Measurements from ENCODE around the gene ODAD2. TPM values are rescaled to one million over a fixed set of nuclear protein-coding genes. Genes with fewer than 3 reads are reported as not detected.
"Not testable (repeated sequence)": the region's sequence is repeated elsewhere in the genome, so short reads cannot be mapped to it uniquely, and the experiment has no call there.

ODAD2 gene
- total and polyA plus RNA-seq, 2 donors (not counting 1 experiment from before 2014, with no cell fraction given), result not detected

- peak overlapping the region; percentile 79 for H2AFZ ChIP-seq (ENCODE audit: insufficient read depth, low read depth, low read length, poor library complexity, severe bottlenecking)
- WGBS (ENCODE audit: insufficient coverage), result 100% methylated on average over 2 of the region's 6 CpGs
- Mint-ChIP-seq H3K27ac (no peak overlapping the region), H3K4me1 (peaks cover 12% of the 10 kb centered on the region), H3K27me3 (no peaks in the 10 kb centered on the region), H3K9me3 (ENCODE audit: insufficient read depth) (no peaks in the 10 kb centered on the region), H3K4me3 (peak overlapping the region; percentile 8)
- intact Hi-C loops (cut with micrococcal nuclease), result no loop called here
- H3K27me3 ChIP-seq (replicated peaks in 1 of 4; ENCODE audit: control extremely low read depth in 1 of 4, control insufficient read depth in 3 of 4, insufficient read depth in 4 of 4, low read length in 3 of 4), result no peaks in the 10 kb centered on the region
- CTCF ChIA-PET, result no interaction called here
- no peak overlapping the region for H3K27ac ChIP-seq (ENCODE audit: low read length in 2 of 2)
- no peak for ATAC-seq (ENCODE audit: low read depth)
- no peak for DNase-seq
- H3K9ac ChIP-seq (ENCODE audit: low read length), result peak overlapping the region; percentile 6
- H3K36me3 ChIP-seq (replicated peaks in 1 of 2; ENCODE audit: control extremely low read depth in 1 of 2, control insufficient read depth in 1 of 2, extremely low read depth in 1 of 2, insufficient read depth in 2 of 2, low read length in 1 of 2), result no peaks in the 10 kb centered on the region
- no peaks in the 10 kb centered on the region for H3K9me3 ChIP-seq (ENCODE audit: control extremely low read depth in 1 of 3, control insufficient read depth in 2 of 3, insufficient read depth in 1 of 3, low read length in 2 of 3)
- TF ChIP-seq EZH2 (IDR thresholded peaks at IDR 0.05; ENCODE audit: borderline replicate concordance, insufficient read depth, low read depth, low read length, poor library complexity, severe bottlenecking) (no peak), CTCF (IDR thresholded peaks at IDR 0.05) (no peak)
- no peaks in the 10 kb centered on the region for H3K79me2 ChIP-seq (ENCODE audit: control insufficient read depth, insufficient read depth, low read length)
- H4K20me1 ChIP-seq (ENCODE audit: control insufficient read depth, insufficient read depth, low read length, poor library complexity, severe bottlenecking), result no peaks in the 10 kb centered on the region
- H3K4me1 ChIP-seq (ENCODE audit: control insufficient read depth in 2 of 2, insufficient read depth in 2 of 2, low read length in 2 of 2), result peaks cover 0 to 3% of the 10 kb centered on the region in 2 donors
- H3K4me2 ChIP-seq (replicated peaks; ENCODE audit: low read depth, low read length, poor library complexity, severe bottlenecking), result peak overlapping the region; percentile 47
- no peak overlapping the region for H3K4me3 ChIP-seq (ENCODE audit: control extremely low read depth in 1 of 5, extremely low read depth in 1 of 5, insufficient read depth in 1 of 5, low read depth in 2 of 5, low read length in 4 of 5)
- POLR2A ChIA-PET, result no interaction called here
These were observed 39.7 kb downstream of the ODAD2 start for GRCh38 chr10:27959093-27959715.

GRCh38 chr10:27958383-27958782 is 40.5 kb downstream of the ODAD2 start:
- DNase-seq; H4K20me1 ChIP-seq (ENCODE audit: control insufficient read depth, insufficient read depth, low read length, poor library complexity, severe bottlenecking): not testable (repeated sequence)
- WGBS (ENCODE audit: insufficient coverage), result no CpG with 5 or more reads among the region's 3 CpGs

More at GRCh38 chr10:27958383-27958782, 40.5 kb downstream of the ODAD2 start:
- H3K9me3 ChIP-seq (ENCODE audit: control extremely low read depth in 1 of 3, control insufficient read depth in 2 of 3, insufficient read depth in 1 of 3, low read length in 2 of 3); CTCF ChIA-PET; H3K79me2 ChIP-seq (ENCODE audit: control insufficient read depth, insufficient read depth, low read length); H3K27me3 Mint-ChIP-seq; H3K36me3 ChIP-seq (replicated peaks in 1 of 2; ENCODE audit: control extremely low read depth in 1 of 2, control insufficient read depth in 1 of 2, extremely low read depth in 1 of 2, insufficient read depth in 2 of 2, low read length in 1 of 2); H3K9me3 Mint-ChIP-seq (ENCODE audit: insufficient read depth); H3K27me3 ChIP-seq (replicated peaks in 1 of 4; ENCODE audit: control extremely low read depth in 1 of 4, control insufficient read depth in 3 of 4, insufficient read depth in 4 of 4, low read length in 3 of 4); H3K4me1 ChIP-seq (ENCODE audit: control insufficient read depth in 2 of 2, insufficient read depth in 2 of 2, low read length in 2 of 2); POLR2A ChIA-PET; H3K27ac Mint-ChIP-seq; intact Hi-C loops (cut with micrococcal nuclease): not testable (repeated sequence)
- H3K4me3 ChIP-seq (ENCODE audit: control extremely low read depth in 1 of 5, extremely low read depth in 1 of 5, insufficient read depth in 1 of 5, low read depth in 2 of 5, low read length in 4 of 5), result peak overlapping the region in 3 of 5 experiments; percentile 19 to 36 (median 21)
- H3K27ac ChIP-seq (ENCODE audit: low read length in 2 of 2), result peak overlapping the region in 1 of 2 donors; percentile 51
- Mint-ChIP-seq H3K4me1 (peaks cover 12% of the 10 kb centered on the region), H3K4me3 (peak overlapping the region; percentile 66)
- peak; percentile 17 for ATAC-seq (ENCODE audit: low read depth)
- H3K4me2 ChIP-seq (replicated peaks; ENCODE audit: low read depth, low read length, poor library complexity, severe bottlenecking), result peak overlapping the region; percentile 47
- H3K9ac ChIP-seq (ENCODE audit: low read length), result peak overlapping the region; percentile 6
- peak overlapping the region; percentile 79 for H2AFZ ChIP-seq (ENCODE audit: insufficient read depth, low read depth, low read length, poor library complexity, severe bottlenecking)

Measured in B cell (primary cell).